A673 (cell line): Measurements from ENCODE around the gene SMC6. TPM values are rescaled to one million over a fixed set of nuclear protein-coding genes. Genes with fewer than 3 reads are reported as not detected.

Experiments used
- BruUV-seq: library from RNA; stranded (reverse); fragments of 400-500 nt; replicated peaks from 2 replicates; lab custom pipeline; 2021; lab: Mats Ljungman, UMichigan
- CTCF ChIA-PET: fragments of 300-600 bp; sonication (Branson Sonifier 250); formaldehyde crosslinking; loops from one replicate; lab custom pipeline; 2022; ENCODE audit warnings: antibody characterized with exemption; lab: Charles Lee
- POLR2A ChIA-PET: fragments of 300-600 bp; sonication (Branson Sonifier 250); formaldehyde crosslinking; loops from one replicate; lab custom pipeline; 2022; ENCODE audit warnings: antibody characterized with exemption; ENCODE audit not compliant: low non-redundant PET; lab: Charles Lee
- DNase-seq: peaks from one replicate; pipeline ENCODE4 v3.0.0-alpha.2; 2015; ENCODE audit warnings: low spot score
- H3K27ac ChIP-seq: fragments of 200-600 bp; sonication (generic); 2 replicates; pipeline ENCODE4 v1.5.1; 2016; ENCODE audit warnings: mixed run types, low read depth, mild to moderate bottlenecking, mixed read lengths, antibody characterized with exemption, low read length; ENCODE audit not compliant: poor library complexity, severe bottlenecking
- H3K27me3 ChIP-seq: fragments of 200-600 bp; sonication (generic); replicated peaks from 2 replicates; pipeline ENCODE4 v1.6.1; 2017; ENCODE audit warnings: mixed run types, low read depth, mild to moderate bottlenecking, mixed read lengths, antibody characterized with exemption, low read length; ENCODE audit not compliant: insufficient read depth, poor library complexity
- H3K36me3 ChIP-seq: fragments of 200-600 bp; sonication (generic); 2 replicates; pipeline ENCODE4 v1.6.1; 2016; ENCODE audit warnings: mixed run types, mild to moderate bottlenecking, mixed read lengths, antibody characterized with exemption, low read length; ENCODE audit not compliant: insufficient read depth, poor library complexity, severe bottlenecking
- H3K4me1 ChIP-seq: fragments of 200-600 bp; sonication (generic); 2 replicates; pipeline ENCODE4 v1.6.1; 2017; ENCODE audit warnings: mixed run types, mild to moderate bottlenecking, mixed read lengths, antibody characterized with exemption, low read length; ENCODE audit not compliant: insufficient read depth, poor library complexity, severe bottlenecking
- H3K4me3 ChIP-seq: fragments of 200-600 bp; sonication (generic); 2 replicates; pipeline ENCODE4 v1.5.1; 2016; ENCODE audit warnings: low read depth, mixed run types, mild to moderate bottlenecking, mixed read lengths, low read length; ENCODE audit not compliant: poor library complexity, severe bottlenecking
- H3K9me3 ChIP-seq: fragments of 200-600 bp; sonication (generic); 2 replicates; pipeline ENCODE4 v1.6.1; 2016; ENCODE audit warnings: mixed run types, low read depth, mild to moderate bottlenecking, mixed read lengths, antibody characterized with exemption, low read length; ENCODE audit not compliant: poor library complexity, severe bottlenecking
- CTCF ChIP-seq: fragments of 300-800, 200-600 bp; sonication (generic); conservative IDR thresholded peaks from 2 replicates; pipeline ENCODE4 v1.5.1; 2017; ENCODE audit warnings: low read depth, mild to moderate bottlenecking, antibody characterized with exemption, low read length, moderate library complexity, mixed read lengths
- EZH2 ChIP-seq: fragments of 200-600 bp; sonication (generic); IDR thresholded peaks from 2 replicates; pipeline ENCODE4 v1.6.1; 2017; ENCODE audit warnings: borderline replicate concordance, low read depth, mild to moderate bottlenecking, mixed read lengths, antibody characterized with exemption, low read length; ENCODE audit not compliant: poor library complexity, severe bottlenecking
- intact Hi-C: fragments of 100-400 bp; cut with micrococcal nuclease; formaldehyde crosslinking; loops from one replicate; pipeline ENCODE4 v1.10.0; 2022; ENCODE audit not compliant: unreplicated experiment
- total RNA-seq: library from RNA; stranded (reverse); gene quantifications from 2 replicates; pipeline ENCODE4 v1.2.3, GENCODE V29; 2021

The SMC6 gene
- total RNA-seq, 1 experiment from 2014 or later, result 49.5 TPM

DNA sequence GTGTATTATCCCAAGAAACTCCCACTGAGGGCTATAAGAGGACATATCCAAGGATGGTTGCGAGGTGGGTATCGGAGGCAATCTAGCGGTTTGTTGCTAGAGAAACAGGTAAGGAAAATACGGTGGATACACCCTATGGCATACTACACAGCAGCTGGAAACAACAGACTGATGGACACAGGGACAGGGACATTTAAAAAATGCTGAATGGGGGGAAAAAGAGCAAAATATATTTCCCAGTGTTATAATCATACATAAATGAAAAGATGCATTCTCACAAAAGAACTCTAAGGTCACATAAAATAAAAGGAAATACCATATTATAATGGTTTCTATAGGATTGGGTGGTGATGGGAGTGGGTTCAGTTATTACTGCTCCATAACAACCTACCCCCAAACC, 95.9 kb downstream of the SMC6 start:
- CTCF ChIA-PET, result no interaction called here
- intact Hi-C loops, result no loop called here
- no peak for TF ChIP-seq CTCF
- no peak for TF ChIP-seq EZH2
- DNase-seq, result no peak
- Histone ChIP-seq H3K27me3 (no peaks in the 10 kb centered on the region), H3K9me3 (no peaks in the 10 kb centered on the region), H3K36me3 (no peaks in the 10 kb centered on the region), H3K27ac (no peak overlapping the region), H3K4me1 (no peaks in the 10 kb centered on the region), H3K4me3 (no peak overlapping the region)
- POLR2A ChIA-PET, result no interaction called here
- BruUV-seq, result no TSS peak

- Histone ChIP-seq H3K27ac (no peak overlapping the region), H3K4me3 (no peak overlapping the region), H3K4me1 (no peaks in the 10 kb centered on the region), H3K27me3 (no peaks in the 10 kb centered on the region), H3K9me3 (no peaks in the 10 kb centered on the region), H3K36me3 (no peaks in the 10 kb centered on the region)
- intact Hi-C loops, result no loop called here
- TF ChIP-seq CTCF (no peak), EZH2 (no peak)
- CTCF ChIA-PET, result no interaction called here
- DNase-seq, result no peak
- no TSS peak for BruUV-seq
- POLR2A ChIA-PET, result no interaction called here
Observed at GRCh38 chr2:17652681-17653394, 100.8 kb downstream of the SMC6 start.

DNA sequence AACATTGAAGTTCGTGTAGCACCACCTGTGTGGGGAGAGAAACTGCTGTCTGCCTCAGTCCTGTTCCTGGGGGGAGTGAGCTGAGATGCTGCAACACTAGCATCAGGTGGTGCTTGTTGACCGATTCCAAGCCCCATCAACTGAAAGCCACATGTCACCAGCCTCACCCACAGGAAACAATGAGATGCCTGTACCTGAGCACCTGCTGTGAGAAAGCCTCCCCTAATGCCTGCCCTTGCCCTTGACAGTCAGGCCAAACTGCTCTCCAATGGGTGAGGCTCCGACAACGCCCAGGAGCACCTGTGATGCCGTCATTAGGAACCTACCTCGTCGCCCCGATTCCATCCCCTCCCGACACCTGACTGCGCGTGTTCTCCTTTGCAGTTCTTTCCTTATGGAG, 104.6 kb downstream of the SMC6 start:
- no peak for DNase-seq
- no peak overlapping the region for H3K4me3 ChIP-seq
- H3K27me3 ChIP-seq, result no peaks in the 10 kb centered on the region
- H3K4me1 ChIP-seq, result peaks cover 5% of the 10 kb centered on the region
- TF ChIP-seq EZH2 (no peak), CTCF (no peak)
- POLR2A ChIA-PET, result no interaction called here
- CTCF ChIA-PET, result no interaction called here
- H3K9me3 ChIP-seq, result no peaks in the 10 kb centered on the region
- intact Hi-C loops, result no loop called here
- no TSS peak for BruUV-seq
- no peak overlapping the region for H3K27ac ChIP-seq
- H3K36me3 ChIP-seq, result no peaks in the 10 kb centered on the region
